Neuronal stem cell (in vitro differentiated cells): ENCODE measurements around the gene ETFA.

ENCODE experiments used
- DNase-seq: peaks from one replicate; pipeline ENCODE4 v3.0.0-alpha.2; 2013; ENCODE audit warnings: low spot score
- H2AFZ ChIP-seq: one replicate; pipeline ENCODE4 v1.6.1; 2013; ENCODE audit warnings: mild to moderate bottlenecking, low read length, inconsistent platforms
- H2AK5ac ChIP-seq: 2 replicates; pipeline ENCODE4 v1.6.1; 2013; ENCODE audit warnings: low read depth, mild to moderate bottlenecking, inconsistent platforms, low read length, moderate library complexity, mixed read lengths
- H2BK120ac ChIP-seq: 2 replicates; pipeline ENCODE4 v1.6.1; 2013; ENCODE audit warnings: low read depth, mild to moderate bottlenecking, inconsistent platforms, low read length, moderate library complexity, mixed read lengths
- H2BK12ac ChIP-seq: one replicate; pipeline ENCODE4 v1.6.1; 2013; ENCODE audit warnings: low read length, inconsistent platforms
- H2BK15ac ChIP-seq: 2 replicates; pipeline ENCODE4 v1.6.1; 2013; ENCODE audit warnings: mild to moderate bottlenecking, low read length, inconsistent platforms, mixed read lengths
- H2BK5ac ChIP-seq: one replicate; pipeline ENCODE4 v1.6.1; 2013; ENCODE audit warnings: inconsistent platforms, mild to moderate bottlenecking, low read length, moderate library complexity
- H3K14ac ChIP-seq: one replicate; pipeline ENCODE4 v1.6.1; 2013; ENCODE audit warnings: low read length, inconsistent platforms
- H3K18ac ChIP-seq: 2 replicates; pipeline ENCODE4 v1.6.1; 2013; ENCODE audit warnings: low read length, inconsistent platforms
- H3K23ac ChIP-seq: 2 replicates; pipeline ENCODE4 v1.6.1; 2013; ENCODE audit warnings: low read depth, mild to moderate bottlenecking, mixed read lengths, low read length, inconsistent platforms; ENCODE audit not compliant: poor library complexity
- H3K27ac ChIP-seq: replicated peaks from 3 replicates; pipeline ENCODE4 v1.5.1; 2013; ENCODE audit warnings: low read length, inconsistent platforms
- H3K27me3 ChIP-seq, 3 experiments: 2 replicates each; pipeline ENCODE4 v1.6.1; 2013; ENCODE audit warnings: low read length in 3 of 3, mild to moderate bottlenecking in 2 of 3, inconsistent platforms in 1 of 3, low read depth in 1 of 3, mixed read lengths in 1 of 3, moderate library complexity in 1 of 3; ENCODE audit not compliant: control insufficient read depth in 3 of 3, insufficient read depth in 3 of 3
- H3K36me3 ChIP-seq, 2 donors: replicated peaks in 1 of 2; 2 replicates each; pipeline ENCODE4 v1.6.1; 2013; ENCODE audit warnings: low read length in 2 of 2; ENCODE audit not compliant: control insufficient read depth in 2 of 2, insufficient read depth in 2 of 2
- H3K4ac ChIP-seq: 2 replicates; pipeline ENCODE4 v1.6.1; 2013; ENCODE audit warnings: inconsistent platforms, mild to moderate bottlenecking, low read length, moderate library complexity
- H3K4me1 ChIP-seq, 2 donors: 1 replicate in 1 of 2; 2 replicates in 1 of 2; pipeline ENCODE4 v1.6.1; 2013; ENCODE audit warnings: low read length in 2 of 2, low read depth in 1 of 2; ENCODE audit not compliant: control insufficient read depth in 2 of 2, insufficient read depth in 1 of 2
- H3K4me2 ChIP-seq: one replicate; pipeline ENCODE4 v1.6.1; 2013; ENCODE audit warnings: mild to moderate bottlenecking, low read length, inconsistent platforms; ENCODE audit not compliant: insufficient read depth, poor library complexity, severe bottlenecking
- H3K4me3 ChIP-seq, 2 donors: 2 replicates each; pipeline ENCODE4 v1.5.1; 2013; ENCODE audit warnings: low read length in 2 of 2, mild to moderate bottlenecking in 2 of 2, inconsistent platforms in 1 of 2, moderate library complexity in 1 of 2
- H3K79me1 ChIP-seq: one replicate; pipeline ENCODE4 v1.6.1; 2013; ENCODE audit warnings: low read depth, mild to moderate bottlenecking, inconsistent platforms, low read length, moderate library complexity
- H3K9ac ChIP-seq: one replicate; pipeline ENCODE4 v1.6.1; 2013; ENCODE audit warnings: mild to moderate bottlenecking, low read depth, low read length, inconsistent platforms; ENCODE audit not compliant: poor library complexity
- H3K9me3 ChIP-seq, 2 donors: replicated peaks in 1 of 2; 2 replicates each; pipeline versions ENCODE3 to v1.6.1; 2013; ENCODE audit warnings: low read length in 2 of 2, mild to moderate bottlenecking in 2 of 2, inconsistent platforms in 1 of 2, low read depth in 1 of 2, mixed read lengths in 1 of 2, moderate library complexity in 1 of 2; ENCODE audit not compliant: control insufficient read depth in 2 of 2, insufficient read depth in 1 of 2
- H4K8ac ChIP-seq: one replicate; pipeline ENCODE4 v1.6.1; 2013; ENCODE audit warnings: low read depth, mild to moderate bottlenecking, inconsistent platforms, low read length, moderate library complexity
- H4K91ac ChIP-seq: one replicate; pipeline ENCODE4 v1.6.1; 2013; ENCODE audit warnings: low read length, low read depth, mild to moderate bottlenecking, inconsistent platforms; ENCODE audit not compliant: poor library complexity
- WGBS, 2 donors: extraction: QIAGEN DNeasy Blood & Tissue Kit; methylation state at CpG; one replicate each; pipeline ENCODE4 v1.1.7; 2013; ENCODE audit warnings: missing lambda C conversion rate in 2 of 2, mixed read lengths in 1 of 2; ENCODE audit not compliant: insufficient read length in 2 of 2, insufficient replicate concordance in 1 of 2; ENCODE audit errors: extremely low coverage in 2 of 2; 5-methylcytosine and 5-hydroxymethylcytosine counted together

Gene ETFA

GRCh38 chr15:76354823-76355440 is 43.7 kb upstream of the ETFA start:
- Histone ChIP-seq H2BK12ac (no peak overlapping the region), H3K36me3 (no peaks in the 10 kb centered on the region), H3K4me2 (no peak overlapping the region), H3K27me3 (no peaks in the 10 kb centered on the region), H2AFZ (no peak overlapping the region), H3K4me1 (no peaks in the 10 kb centered on the region), H2AK5ac (no peak overlapping the region), H2BK5ac (no peak overlapping the region), H3K4me3 (no peak overlapping the region), H3K14ac (no peak overlapping the region), H3K79me1 (no peaks in the 10 kb centered on the region), H3K27ac (no peak overlapping the region), H2BK15ac (no peak overlapping the region), H4K8ac (no peak overlapping the region), H3K18ac (no peak overlapping the region), H3K23ac (no peak overlapping the region), H3K9ac (no peak overlapping the region), H2BK120ac (no peak overlapping the region), H3K9me3 (no peaks in the 10 kb centered on the region), H3K4ac (no peak overlapping the region), H4K91ac (no peak overlapping the region)
- no CpG with 5 or more reads among the region's 3 CpGs for WGBS, 2 donors
- no peak for DNase-seq

GRCh38 chr15:76353903-76354302 is 42.6 kb upstream of the ETFA start:
- H2BK15ac ChIP-seq = no peak overlapping the region
- no peak overlapping the region for H4K91ac ChIP-seq
- H3K27ac ChIP-seq = no peak overlapping the region
- H2BK5ac ChIP-seq = no peak overlapping the region
- no peaks in the 10 kb centered on the region for H3K36me3 ChIP-seq
- no peak overlapping the region for H3K14ac ChIP-seq
- H3K4me2 ChIP-seq = no peak overlapping the region
- H2AK5ac ChIP-seq = no peak overlapping the region
- no peaks in the 10 kb centered on the region for H3K79me1 ChIP-seq
- no peak overlapping the region for H2BK12ac ChIP-seq
- no peaks in the 10 kb centered on the region for H3K4me1 ChIP-seq
- no peak overlapping the region for H3K4me3 ChIP-seq
- no peak overlapping the region for H3K23ac ChIP-seq
- no peak overlapping the region for H4K8ac ChIP-seq
- no peak overlapping the region for H3K18ac ChIP-seq
- H3K9me3 ChIP-seq = no peaks in the 10 kb centered on the region
- H2BK120ac ChIP-seq = no peak overlapping the region
- no peak overlapping the region for H3K4ac ChIP-seq
- H2AFZ ChIP-seq = no peak overlapping the region
- DNase-seq = no peak
- H3K27me3 ChIP-seq = peaks cover under 1 to 3% (median 2%) of the 10 kb centered on the region in 3 experiments
- H3K9ac ChIP-seq = no peak overlapping the region
- WGBS, 2 donors = no CpG with 5 or more reads among the region's 10 CpGs

- no peak for DNase-seq
- H3K14ac ChIP-seq = no peak overlapping the region
- H2BK120ac ChIP-seq = no peak overlapping the region
- H2BK5ac ChIP-seq = no peak overlapping the region
- no peak overlapping the region for H3K18ac ChIP-seq
- no peak overlapping the region for H3K23ac ChIP-seq
- no peaks in the 10 kb centered on the region for H3K9me3 ChIP-seq
- H2AFZ ChIP-seq = no peak overlapping the region
- H3K9ac ChIP-seq = no peak overlapping the region
- no peaks in the 10 kb centered on the region for H3K79me1 ChIP-seq
- no peak overlapping the region for H3K4ac ChIP-seq
- H3K4me3 ChIP-seq = no peak overlapping the region
- no peak overlapping the region for H2BK12ac ChIP-seq
- H3K27me3 ChIP-seq = peaks cover 2 to 10% (median 5%) of the 10 kb centered on the region in 3 experiments
- H3K4me1 ChIP-seq = no peaks in the 10 kb centered on the region
- no peak overlapping the region for H3K27ac ChIP-seq
- no CpG with 5 or more reads among the region's 1 CpG for whole genome bisulfite sequencing, 2 donors
- no peak overlapping the region for H2AK5ac ChIP-seq
- H2BK15ac ChIP-seq = no peak overlapping the region
- H3K4me2 ChIP-seq = no peak overlapping the region
- no peak overlapping the region for H4K91ac ChIP-seq
- H3K36me3 ChIP-seq = no peaks in the 10 kb centered on the region
- no peak overlapping the region for H4K8ac ChIP-seq
These were observed 41.8 kb upstream of the ETFA start for GRCh38 chr15:76353023-76353577.

- Histone ChIP-seq H3K9ac (no peak overlapping the region), H3K23ac (no peak overlapping the region), H4K8ac (no peak overlapping the region), H2BK120ac (no peak overlapping the region), H2BK15ac (no peak overlapping the region), H3K27ac (no peak overlapping the region), H2BK5ac (no peak overlapping the region), H3K14ac (no peak overlapping the region), H3K9me3 (no peaks in the 10 kb centered on the region), H4K91ac (no peak overlapping the region), H3K27me3 (peaks cover 31 to 46% (median 37%) of the 10 kb centered on the region in 3 experiments), H3K18ac (no peak overlapping the region), H2BK12ac (no peak overlapping the region), H2AFZ (no peak overlapping the region), H3K4ac (no peak overlapping the region), H3K36me3 (no peaks in the 10 kb centered on the region), H3K4me3 (no peak overlapping the region), H3K79me1 (no peaks in the 10 kb centered on the region), H3K4me2 (no peak overlapping the region), H2AK5ac (no peak overlapping the region), H3K4me1 (peaks cover 5 to 8% of the 10 kb centered on the region in 2 donors)
- no peak for DNase-seq
- no CpG with 5 or more reads among the region's 1 CpG for WGBS, 2 donors
These were observed 38.2 kb upstream of the ETFA start for GRCh38 chr15:76349301-76350070.
